Stimulated activated CD8-positive, alpha-beta memory T cell treated with anti-CD3 and anti-CD28 coated beads, Interleukin-12 subunit alpha, Interleukin-12 subunit beta, amount 100 ng/mL, for 1 hour (primary cell): Measurements from ENCODE around the gene HOXA9.

Experiments used
- DNase-seq: peaks from one replicate; pipeline ENCODE4 v3.0.0-alpha.2; 2020; ENCODE audit warnings: low read depth

Gene HOXA9

DNA sequence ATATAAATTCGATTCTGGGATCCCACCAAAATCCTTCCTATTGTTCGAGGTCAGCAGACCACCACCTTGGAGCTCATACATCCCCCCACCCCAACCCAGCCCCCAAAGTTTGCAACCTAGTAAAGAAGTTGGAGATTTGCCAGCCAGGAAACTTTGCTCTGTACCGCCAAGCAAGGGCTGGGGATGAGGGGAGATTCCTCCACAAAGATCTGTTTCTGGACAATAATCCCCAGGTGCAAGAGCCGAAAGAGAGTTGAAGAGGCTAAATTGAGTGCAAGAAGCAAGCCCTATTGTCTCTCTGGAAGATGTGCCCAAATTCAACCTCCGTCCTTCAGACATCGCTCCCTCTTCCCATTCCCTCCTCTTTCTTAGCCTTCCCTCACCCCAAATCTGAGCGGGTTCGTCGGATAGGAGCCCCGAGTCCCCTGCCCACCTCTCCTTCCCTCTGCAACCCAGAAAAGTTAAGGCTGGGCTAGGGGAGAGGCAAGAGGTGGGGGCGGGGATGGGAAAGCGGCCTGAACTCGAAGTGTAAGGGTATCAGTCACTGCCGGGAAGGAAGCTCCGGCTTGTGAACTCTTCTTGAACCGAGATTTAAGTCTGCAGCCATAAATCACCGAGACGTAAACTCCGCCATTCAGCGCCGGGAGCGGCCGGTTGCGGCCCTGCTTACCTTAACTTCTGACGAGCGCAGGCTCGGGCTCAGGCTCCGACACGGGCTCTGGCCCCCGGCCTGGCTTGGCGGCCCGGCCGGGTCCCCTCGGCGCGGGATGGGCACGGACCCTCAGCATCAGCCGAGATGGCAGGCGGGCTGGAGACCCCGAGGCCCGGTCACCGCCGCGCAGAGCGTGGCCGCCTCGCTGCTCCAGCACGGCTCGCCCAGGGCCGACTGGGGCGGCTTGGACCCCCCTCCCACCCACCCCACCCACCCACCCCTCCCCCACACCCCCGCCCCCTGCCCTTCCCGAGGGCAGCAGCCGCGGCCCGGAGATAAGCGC is 52.1 kb downstream of the HOXA9 start:
- DNase-seq, result no peak
